Measurements from ENCODE around the gene FMO5.
"Not testable (repeated sequence)": the region's sequence is repeated elsewhere in the genome, so short reads cannot be mapped to it uniquely, and the experiment has no call there.

FMO5 gene

DNA sequence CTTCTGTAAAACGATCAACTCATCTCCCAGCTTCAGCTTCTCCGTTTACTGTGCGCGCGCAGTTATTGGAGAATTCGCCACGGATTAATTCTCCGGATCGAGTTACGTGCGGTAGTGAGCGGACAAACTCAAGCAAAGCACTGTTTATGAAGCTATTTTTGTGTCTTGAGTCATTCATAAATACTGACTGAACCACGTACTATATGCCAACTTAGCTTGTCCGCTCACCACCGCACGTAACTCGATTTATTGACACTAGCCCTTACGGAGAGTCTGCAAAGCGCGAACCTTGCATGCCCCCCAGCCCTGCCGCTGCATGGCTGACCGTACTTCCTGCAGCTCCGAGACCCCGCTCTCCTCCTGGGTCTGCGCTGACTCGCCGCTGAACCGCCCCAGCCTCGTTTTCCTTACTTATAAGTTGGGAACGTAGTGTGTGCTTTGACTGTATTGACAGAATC is 18.1 kb upstream of the FMO5 start:
- H2AFZ ChIP-seq (ENCODE audit: low read depth, low read length), result peak overlapping the region; percentile 88
- DNase-seq, result peak; percentile 55
- peak overlapping the region; percentile 80 to 85 for H3K4me3 ChIP-seq (ENCODE audit: low read depth in 1 of 2, low read length in 2 of 2)
- H4K20me1 ChIP-seq (ENCODE audit: insufficient read depth, low read length), result peaks cover 44% of the 10 kb centered on the region
- peak overlapping the region; percentile 87 for H3K4me2 ChIP-seq (ENCODE audit: insufficient read depth, low read length)
- peaks cover 53% of the 10 kb centered on the region for H3K4me1 ChIP-seq (ENCODE audit: insufficient read depth, low read length)
- peak overlapping the region; percentile 99 for H3K9ac ChIP-seq (ENCODE audit: low read depth, low read length)
- H3K27ac ChIP-seq (ENCODE audit: low read length), result peak overlapping the region; percentile 80
- H3K36me3 ChIP-seq (ENCODE audit: insufficient read depth, low read length), result peaks cover 17% of the 10 kb centered on the region
- H3K79me2 ChIP-seq (ENCODE audit: insufficient read depth, low read length), result peaks cover 57% of the 10 kb centered on the region
- peak; percentile 46 for ATAC-seq (ENCODE audit: insufficient read depth, low read depth)
- no peaks in the 10 kb centered on the region for H3K27me3 ChIP-seq (ENCODE audit: insufficient read depth, low read length, poor library complexity)
- no peaks in the 10 kb centered on the region for H3K9me3 ChIP-seq (ENCODE audit: insufficient read depth, low read length, severe bottlenecking)
- TF ChIP-seq CTCF (IDR thresholded peaks at IDR 0.05; ENCODE audit: borderline replicate concordance, extremely low read depth, low read length, poor library complexity, severe bottlenecking) (no peak), EZH2 (IDR thresholded peaks at IDR 0.05; ENCODE audit: borderline replicate concordance, low read depth, low read length, severe bottlenecking) (no peak)

- Histone ChIP-seq H3K4me1 (ENCODE audit: insufficient read depth, low read length) (peaks cover 49% of the 10 kb centered on the region), H3K9me3 (ENCODE audit: insufficient read depth, low read length, severe bottlenecking) (no peaks in the 10 kb centered on the region), H3K4me2 (ENCODE audit: insufficient read depth, low read length) (peak within 1 kb of the TSS; percentile 87), H3K27me3 (ENCODE audit: insufficient read depth, low read length, poor library complexity) (no peaks in the 10 kb centered on the region), H2AFZ (ENCODE audit: low read depth, low read length) (peak within 1 kb of the TSS; percentile 88), H3K36me3 (ENCODE audit: insufficient read depth, low read length) (peaks cover 17% of the 10 kb centered on the region), H3K9ac (ENCODE audit: low read depth, low read length) (peak within 1 kb of the TSS; percentile 99), H4K20me1 (ENCODE audit: insufficient read depth, low read length) (peaks cover 41% of the 10 kb centered on the region), H3K27ac (ENCODE audit: low read length) (peak within 1 kb of the TSS; percentile 84), H3K4me3 (ENCODE audit: low read depth in 1 of 2, low read length in 2 of 2) (peak within 1 kb of the TSS; percentile 80 to 85), H3K79me2 (ENCODE audit: insufficient read depth, low read length) (peaks cover 51% of the 10 kb centered on the region)
- DNase-seq (peak; percentile 95), ATAC-seq (ENCODE audit: insufficient read depth, low read depth) (peak; percentile 89)
- peak; percentile 95 for TF ChIP-seq CTCF (IDR thresholded peaks at IDR 0.05; ENCODE audit: borderline replicate concordance, extremely low read depth, low read length, poor library complexity, severe bottlenecking)
- TF ChIP-seq EZH2 (IDR thresholded peaks at IDR 0.05; ENCODE audit: borderline replicate concordance, low read depth, low read length, severe bottlenecking), result no peak
Measured at GRCh38 chr1:147242449-147243227, 17.5 kb upstream of the FMO5 start, which contains the start of gene CHD1L. CHD1L (plus strand) TSS chr1:147242684; CDS start chr1:147242704, 20 bp downstream.

DNA sequence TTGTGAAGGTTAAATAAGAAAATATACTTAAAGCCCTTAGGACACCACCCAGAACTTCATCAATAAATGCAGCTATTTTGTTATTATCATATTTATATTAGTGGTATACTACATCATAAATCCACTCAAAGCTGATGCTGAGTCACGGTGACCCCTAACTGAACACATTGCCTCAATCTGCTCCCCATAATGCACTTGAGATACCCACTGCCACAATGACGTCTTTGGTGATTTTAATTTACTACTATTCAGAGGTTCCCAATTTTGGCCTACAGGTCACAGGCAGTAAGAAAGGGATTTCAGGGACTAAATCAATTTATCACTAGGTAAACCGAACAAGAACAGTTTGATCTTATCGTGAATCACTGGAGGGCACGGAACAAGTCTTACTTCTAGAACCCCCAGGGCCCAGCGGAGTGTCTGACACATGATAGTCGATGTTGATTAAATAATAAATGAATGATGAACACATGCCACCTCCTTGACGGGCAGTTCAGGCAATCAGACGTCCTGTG is 16.9 kb upstream of the FMO5 start:
- Histone ChIP-seq H3K27me3 (ENCODE audit: insufficient read depth, low read length, poor library complexity) (no peaks in the 10 kb centered on the region), H3K4me1 (ENCODE audit: insufficient read depth, low read length) (peaks cover 43% of the 10 kb centered on the region), H4K20me1 (ENCODE audit: insufficient read depth, low read length) (peaks cover 34% of the 10 kb centered on the region), H3K27ac (ENCODE audit: low read length) (peak overlapping the region; percentile 84), H3K4me2 (ENCODE audit: insufficient read depth, low read length) (peak overlapping the region; percentile 87), H3K9ac (ENCODE audit: low read depth, low read length) (peak overlapping the region; percentile 99), H3K79me2 (ENCODE audit: insufficient read depth, low read length) (peaks cover 45% of the 10 kb centered on the region), H2AFZ (ENCODE audit: low read depth, low read length) (peak overlapping the region; percentile 79), H3K9me3 (ENCODE audit: insufficient read depth, low read length, severe bottlenecking) (peaks cover 4% of the 10 kb centered on the region), H3K4me3 (ENCODE audit: low read depth in 1 of 2, low read length in 2 of 2) (peak overlapping the region; percentile 80 to 85; a peak in 3 of 4 replicates), H3K36me3 (ENCODE audit: insufficient read depth, low read length) (peaks cover 17% of the 10 kb centered on the region)
- TF ChIP-seq EZH2 (IDR thresholded peaks at IDR 0.05; ENCODE audit: borderline replicate concordance, low read depth, low read length, severe bottlenecking), result no peak
- TF ChIP-seq CTCF (IDR thresholded peaks at IDR 0.05; ENCODE audit: borderline replicate concordance, extremely low read depth, low read length, poor library complexity, severe bottlenecking), result no peak
- DNase-seq (no peak), ATAC-seq (ENCODE audit: insufficient read depth, low read depth) (no peak)

- not testable (repeated sequence) for H3K27me3 ChIP-seq (ENCODE audit: insufficient read depth, low read length, poor library complexity); ATAC-seq (ENCODE audit: insufficient read depth, low read depth); H2AFZ ChIP-seq (ENCODE audit: low read depth, low read length); H3K4me3 ChIP-seq (ENCODE audit: low read depth in 1 of 2, low read length in 2 of 2); H3K27ac ChIP-seq (ENCODE audit: low read length); H3K9ac ChIP-seq (ENCODE audit: low read depth, low read length); H3K4me2 ChIP-seq (ENCODE audit: insufficient read depth, low read length); DNase-seq
- Histone ChIP-seq H3K9me3 (ENCODE audit: insufficient read depth, low read length, severe bottlenecking) (peaks cover 19% of the 10 kb centered on the region), H3K36me3 (ENCODE audit: insufficient read depth, low read length) (peaks cover 11% of the 10 kb centered on the region), H4K20me1 (ENCODE audit: insufficient read depth, low read length) (peaks cover 18% of the 10 kb centered on the region), H3K4me1 (ENCODE audit: insufficient read depth, low read length) (peaks cover 25% of the 10 kb centered on the region), H3K79me2 (ENCODE audit: insufficient read depth, low read length) (peaks cover 27% of the 10 kb centered on the region)
Measured at GRCh38 chr1:147240131-147240721, 15.1 kb upstream of the FMO5 start.

Data from DND-41 (cell line).